K562 (cell line): ENCODE measurements around the gene EPB41L2. TPM values are rescaled to one million over a fixed set of nuclear protein-coding genes. Genes with fewer than 3 reads are reported as not detected.

Experiments used
- ATAC-seq: fragments of 200-7000 bp; cut with Tn5 transposase; 3 replicates; pipeline ENCODE4 v1.9.1; 2020; ENCODE audit warnings: moderate library complexity
- BruUV-seq: library from RNA; stranded (reverse); fragments of 400-500 nt; replicated peaks from 2 replicates; lab custom pipeline; 2021; lab: Mats Ljungman, UMichigan
- CTCF ChIA-PET: fragments of 300-600 bp; formaldehyde crosslinking; extraction: SDS; loops from one replicate; lab custom pipeline; 2021; ENCODE audit warnings: low intra/inter-chr PET ratio; lab: Yijun Ruan, JAX
- POLR2A ChIA-PET: fragments of 300-600, 350-650 bp; sonication (Branson Sonifier 250); formaldehyde crosslinking; extraction: SDS; loops from one replicate; lab custom pipeline; 2021; ENCODE audit warnings: antibody characterized with exemption, inconsistent platforms; lab: Yijun Ruan, JAX
- DNase-seq, 4 experiments: peaks; one replicate each; pipeline versions ENCODE4 v3.0.0 to v3.0.0-alpha.2; 2011 to 2018; ENCODE audit warnings: low spot score in 3 of 4, mixed read lengths in 3 of 4; ENCODE audit errors: extremely low read depth in 1 of 4
- FAIRE-seq: peaks from 2 replicates; lab custom pipeline; 2011; peaks lifted over from hg19 to GRCh38; lab: Jason Lieb, UNC
- H2AFZ ChIP-seq: 2 replicates; pipeline ENCODE4 v1.6.0; 2011; ENCODE audit warnings: low read depth, low read length, control low read depth, inconsistent platforms
- H3K27ac ChIP-seq: fragments of 200-600 bp; 3 replicates; pipeline ENCODE4 v1.8.0; 2011; ENCODE audit warnings: low read depth, mild to moderate bottlenecking, control low read depth, inconsistent platforms, low read length, moderate library complexity, mixed read lengths; ENCODE audit errors: extremely low read depth
- H3K27me3 ChIP-seq, 2 experiments: fragments of 300-600 bp in 1 of 2; 2 replicates in 1 of 2; 3 replicates in 1 of 2; pipeline versions ENCODE4 v1.6.0 to v1.8.0; 2011; ENCODE audit warnings: inconsistent platforms in 2 of 2, low read length in 2 of 2, mild to moderate bottlenecking in 1 of 2, mixed read lengths in 1 of 2, moderate library complexity in 1 of 2; ENCODE audit not compliant: control insufficient read depth in 2 of 2, insufficient read depth in 2 of 2
- H3K36me3 ChIP-seq: fragments of 300-600 bp; 3 replicates; pipeline ENCODE4 v1.8.0; 2011; ENCODE audit warnings: mild to moderate bottlenecking, low read length, inconsistent platforms; ENCODE audit not compliant: control insufficient read depth, insufficient read depth
- H3K4me1 ChIP-seq, 2 experiments: fragments of 200-600 bp in 1 of 2; replicated peaks in 1 of 2; 2 replicates in 1 of 2; 3 replicates in 1 of 2; pipeline versions ENCODE4 v1.5.1 to v1.8.0; 2011; ENCODE audit warnings: inconsistent platforms in 2 of 2, low read length in 2 of 2, mild to moderate bottlenecking in 1 of 2, mixed read lengths in 1 of 2, moderate library complexity in 1 of 2; ENCODE audit not compliant: control insufficient read depth in 2 of 2, insufficient read depth in 2 of 2
- H3K4me2 ChIP-seq: 2 replicates; pipeline ENCODE4 v1.6.1; 2011; ENCODE audit warnings: low read length, control low read depth, inconsistent platforms, mixed read lengths; ENCODE audit not compliant: insufficient read depth
- H3K4me3 ChIP-seq: fragments of 200-600 bp; sonication (generic), shearing (Covaris generic); 2 replicates; pipeline ENCODE4 v1.5.1; 2016; ENCODE audit warnings: control low read depth, inconsistent platforms
- H3K79me2 ChIP-seq: fragments of 200-600 bp; 3 replicates; pipeline ENCODE4 v1.8.0; 2011; ENCODE audit warnings: low read length, inconsistent platforms; ENCODE audit not compliant: control insufficient read depth, insufficient read depth
- H3K9ac ChIP-seq, 2 experiments: 2 replicates each; pipeline versions ENCODE4 v1.6.0 to v1.6.1; 2011; ENCODE audit warnings: low read depth in 2 of 2, low read length in 2 of 2, control low read depth in 1 of 2, inconsistent platforms in 1 of 2, mild to moderate bottlenecking in 1 of 2, mixed read lengths in 1 of 2; ENCODE audit not compliant: insufficient read depth in 1 of 2
- H3K9me1 ChIP-seq: one replicate; pipeline ENCODE4 v1.6.0; 2011; ENCODE audit warnings: inconsistent platforms, mild to moderate bottlenecking, low read length, moderate library complexity; ENCODE audit not compliant: control insufficient read depth, insufficient read depth
- H3K9me3 ChIP-seq: replicated peaks from 2 replicates; pipeline ENCODE4 v1.5.1; 2011; ENCODE audit warnings: low read depth, low read length, inconsistent platforms; ENCODE audit not compliant: control insufficient read depth, insufficient read depth
- H4K20me1 ChIP-seq: replicated peaks from 2 replicates; pipeline ENCODE4 v1.6.1; 2011; ENCODE audit warnings: low read length, inconsistent platforms, mixed read lengths; ENCODE audit not compliant: control insufficient read depth, insufficient read depth
- ADNP ChIP-seq: fragments of 200-800 bp; sonication (Bioruptor generic); IDR thresholded peaks from 2 replicates; pipeline ENCODE4 v1.6.1; 2016; ENCODE audit warnings: missing genetic modification characterization, missing compliant biosample characterization
- C11orf30 ChIP-seq: fragments of 450-650 bp; IDR thresholded peaks from 2 replicates; pipeline ENCODE4 v1.6.1; 2016; ENCODE audit warnings: low read depth, mild to moderate bottlenecking
- DIDO1 ChIP-seq: fragments of 450-650 bp; IDR thresholded peaks from 2 replicates; pipeline ENCODE4 v1.6.1; 2016; ENCODE audit warnings: low read depth, missing biosample characterization, missing genetic modification characterization
- EP300 ChIP-seq: IDR thresholded peaks from 2 replicates; pipeline ENCODE4 v1.6.1; 2012; ENCODE audit warnings: low read length, improper control_type of control experiment
- EP400 ChIP-seq: fragments of 450-650 bp; IDR thresholded peaks from 2 replicates; pipeline ENCODE4 v1.6.1; 2017; ENCODE audit warnings: antibody characterized with exemption, mild to moderate bottlenecking, moderate library complexity
- FIP1L1 ChIP-seq: fragments of 200-400 bp; formaldehyde crosslinking; IDR thresholded peaks from 2 replicates; pipeline ENCODE4 v1.6.1; 2018; ENCODE audit warnings: mild to moderate bottlenecking, low read depth, low read length; ENCODE audit not compliant: poor library complexity, severe bottlenecking
- FOSL1 ChIP-seq: fragments of 200-800 bp; sonication (Bioruptor generic); conservative IDR thresholded peaks from 2 replicates; pipeline ENCODE4 v1.6.1; 2016; ENCODE audit warnings: missing genetic modification characterization, missing compliant biosample characterization
- HDAC1 ChIP-seq, 2 experiments: fragments of 450-650 bp; IDR thresholded peaks; 2 replicates each; pipeline ENCODE4 v1.6.1; 2016 to 2017; ENCODE audit warnings: inconsistent platforms in 1 of 2, mild to moderate bottlenecking in 1 of 2, moderate library complexity in 1 of 2
- HLTF ChIP-seq: fragments of 450-650 bp; IDR thresholded peaks from 2 replicates; pipeline ENCODE4 v1.6.1; 2016
- NFE2L1 ChIP-seq: fragments of 450-650 bp; IDR thresholded peaks from 2 replicates; pipeline ENCODE4 v1.6.1; 2016; ENCODE audit warnings: missing genetic modification characterization, low read depth, mild to moderate bottlenecking, missing compliant biosample characterization, moderate library complexity, borderline replicate concordance
- PCBP1 ChIP-seq: fragments of 200-400 bp; formaldehyde crosslinking; IDR thresholded peaks from 2 replicates; pipeline ENCODE4 v1.6.1; 2018; ENCODE audit warnings: mild to moderate bottlenecking, low read depth, low read length; ENCODE audit not compliant: poor library complexity, severe bottlenecking
- RFX1 ChIP-seq: fragments of 450-650 bp; IDR thresholded peaks from 2 replicates; pipeline ENCODE4 v1.6.1; 2016; ENCODE audit warnings: mild to moderate bottlenecking, moderate library complexity
- SMAD2 ChIP-seq: fragments of 150-350 bp; IDR thresholded peaks from 2 replicates; pipeline ENCODE4 v1.6.1; 2014; ENCODE audit warnings: low read depth, mild to moderate bottlenecking, low read length
- SMC3 ChIP-seq: conservative IDR thresholded peaks from 2 replicates; pipeline ENCODE4 v1.6.1; 2011; ENCODE audit warnings: low read depth, low read length, improper control_type of control experiment; ENCODE audit not compliant: insufficient read depth
- SOX6 ChIP-seq: fragments of 450-650 bp; IDR thresholded peaks from 2 replicates; pipeline ENCODE4 v1.6.1; 2014; ENCODE audit warnings: mild to moderate bottlenecking
- TCFL5 ChIP-seq: fragments of 250-450 bp; sonication (Bioruptor Pico); conservative IDR thresholded peaks from 2 replicates; pipeline ENCODE4 v1.6.1; 2021; ENCODE audit warnings: mild to moderate bottlenecking, moderate library complexity, matching md5 sums
- ZMIZ1 ChIP-seq, 2 experiments: fragments of 150-350 bp in 1 of 2; IDR thresholded peaks; 2 replicates each; pipeline ENCODE4 v1.6.1; 2012 to 2016; ENCODE audit warnings: low read depth in 2 of 2, low read length in 2 of 2, mild to moderate bottlenecking in 1 of 2, moderate library complexity in 1 of 2
- ZNF695 ChIP-seq: fragments of 450-650 bp; formaldehyde crosslinking; IDR thresholded peaks from 2 replicates; pipeline ENCODE4 v1.4.0; 2020; ENCODE audit warnings: mild to moderate bottlenecking, moderate library complexity
- in situ Hi-C: fragments of 300-500 bp; cut with MboI; formaldehyde crosslinking; loops from 4 replicates; pipeline ENCODE4 v1.15.0; 2018; ENCODE audit warnings: inconsistent platforms, mixed read lengths
- intact Hi-C: fragments of 100-400 bp; cut with micrococcal nuclease; formaldehyde crosslinking; loops from 2 replicates; pipeline ENCODE4 v1.14.2; 2022
- polyA plus RNA-seq, 8 experiments: library from polyadenylated mRNA; depleted of rRNA in 4 of 8; stranded (reverse) in 5 of 8; unstranded in 3 of 8; fragments of >200 nt; fragmentation: Nextera tagmentation in 2 of 8; fragmentation: Illumina TruSeq in 1 of 8; extraction: Ambion mirVana in 2 of 8; extraction: Trizol in 1 of 8; gene quantifications; 2 replicates each; pipeline versions ENCODE4 v1.2.1 to v1.2.3, GENCODE V29; 2011 to 2014; ENCODE audit warnings: inconsistent platforms in 1 of 8, missing spikeins in 1 of 8
- total RNA-seq, 7 experiments: library from RNA; depleted of rRNA in 6 of 7; stranded (reverse); fragments of >200 nt in 6 of 7; fragmentation: Illumina TruSeq in 2 of 7; extraction: Trizol in 2 of 7; gene quantifications; 2 replicates each; pipeline versions ENCODE4 v1.2.1 to v1.2.3, GENCODE V29; 2011 to 2021; ENCODE audit warnings: low replicate concordance in 1 of 7
- TF ChIP-seq, protein P1 (sequence below): IDR thresholded peaks from 3 replicates; pipeline ENCODE4 v1.6.1; 2011; ENCODE audit warnings: borderline replicate concordance, mild to moderate bottlenecking; ENCODE audit not compliant: insufficient read length, insufficient read depth
- TF ChIP-seq, protein P2 (sequence below): sonication (generic); formaldehyde crosslinking; IDR thresholded peaks from 2 replicates; pipeline ENCODE4 v1.8.1; 2022; ENCODE audit warnings: missing genetic modification reagents

Gene EPB41L2
- total and polyA plus RNA-seq, 9 of the 15 experiments (the other 6 are each of a cell fraction or from before 2014, with no cell fraction given) = 5.1 to 53.6 (median 25.0) TPM

DNA sequence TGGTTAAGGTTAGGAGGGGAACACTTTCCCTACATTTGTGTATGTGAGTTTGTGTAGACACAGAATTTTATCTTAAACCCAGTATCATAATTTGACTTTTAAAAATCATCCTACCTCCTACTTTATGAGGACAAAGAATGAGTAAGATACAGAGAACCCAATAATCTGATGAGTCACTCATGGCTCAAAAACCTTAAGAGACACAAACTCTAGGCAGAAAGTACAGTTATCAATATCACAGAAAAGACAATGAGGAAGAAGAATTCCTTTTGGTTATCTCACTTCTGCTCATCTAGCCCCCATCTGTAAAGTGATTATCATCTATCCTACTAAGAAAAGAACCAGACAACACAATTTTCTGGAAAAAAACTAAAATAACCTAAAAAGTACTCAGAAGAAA, 87.7 kb downstream of the EPB41L2 start:
- Histone ChIP-seq H2AFZ (no peak overlapping the region), H3K27me3 (no peaks in the 10 kb centered on the region), H3K4me2 (no peak overlapping the region), H3K9ac (no peak overlapping the region), H3K4me1 (peaks cover 2 to 4% of the 10 kb centered on the region in 2 experiments; a peak in 2 of 5 replicates), H3K4me3 (no peak overlapping the region), H4K20me1 (no peaks in the 10 kb centered on the region), H3K36me3 (no peaks in the 10 kb centered on the region), H3K27ac (no peak overlapping the region), H3K9me3 (no peaks in the 10 kb centered on the region), H3K9me1 (no peaks in the 10 kb centered on the region), H3K79me2 (peaks cover 27% of the 10 kb centered on the region; the same call in 2 of the 3 replicates)
- FAIRE-seq (no peak), DNase-seq (no peak), ATAC-seq (no peak)
- no TSS peak for BruUV-seq
- POLR2A ChIA-PET = no interaction called here
- intact Hi-C loops (no loop called here), in situ Hi-C loops (no loop called here)
- CTCF ChIA-PET = no interaction called here
- TF ChIP-seq EP300 (no peak), SOX6 (peak; percentile 52; the same call in 1 of the 2 replicates), FIP1L1 (no peak), HLTF (no peak), ADNP (tag) (no peak), ZMIZ1 (IDR thresholded peaks at IDR 0.05; ENCODE audit: low read depth in 2 of 2, low read length in 2 of 2) (no peak), HDAC1 (IDR thresholded peaks at IDR 0.05) (no peak), FOSL1 (tag) (peak; percentile 45), NFE2L1 (tag) (peak; percentile 73), TCFL5 (CRISPR knock-in tag) (no peak), C11orf30 (peak; percentile 68), RFX1 (no peak), DIDO1 (no peak), ZNF695 (CRISPR knock-in tag) (no peak), EP400 (no peak), PCBP1 (no peak), SMAD2 (no peak), SMC3 (no peak)
- TF ChIP-seq, protein P1, sequence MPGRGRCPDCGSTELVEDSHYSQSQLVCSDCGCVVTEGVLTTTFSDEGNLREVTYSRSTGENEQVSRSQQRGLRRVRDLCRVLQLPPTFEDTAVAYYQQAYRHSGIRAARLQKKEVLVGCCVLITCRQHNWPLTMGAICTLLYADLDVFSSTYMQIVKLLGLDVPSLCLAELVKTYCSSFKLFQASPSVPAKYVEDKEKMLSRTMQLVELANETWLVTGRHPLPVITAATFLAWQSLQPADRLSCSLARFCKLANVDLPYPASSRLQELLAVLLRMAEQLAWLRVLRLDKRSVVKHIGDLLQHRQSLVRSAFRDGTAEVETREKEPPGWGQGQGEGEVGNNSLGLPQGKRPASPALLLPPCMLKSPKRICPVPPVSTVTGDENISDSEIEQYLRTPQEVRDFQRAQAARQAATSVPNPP = no peak
- TF ChIP-seq, protein P2, sequence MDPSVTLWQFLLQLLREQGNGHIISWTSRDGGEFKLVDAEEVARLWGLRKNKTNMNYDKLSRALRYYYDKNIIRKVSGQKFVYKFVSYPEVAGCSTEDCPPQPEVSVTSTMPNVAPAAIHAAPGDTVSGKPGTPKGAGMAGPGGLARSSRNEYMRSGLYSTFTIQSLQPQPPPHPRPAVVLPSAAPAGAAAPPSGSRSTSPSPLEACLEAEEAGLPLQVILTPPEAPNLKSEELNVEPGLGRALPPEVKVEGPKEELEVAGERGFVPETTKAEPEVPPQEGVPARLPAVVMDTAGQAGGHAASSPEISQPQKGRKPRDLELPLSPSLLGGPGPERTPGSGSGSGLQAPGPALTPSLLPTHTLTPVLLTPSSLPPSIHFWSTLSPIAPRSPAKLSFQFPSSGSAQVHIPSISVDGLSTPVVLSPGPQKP = no peak
